WTC11 (cell line): ENCODE data around the gene JAZF1. TPM values are rescaled to one million over a fixed set of nuclear protein-coding genes. Genes with fewer than 3 reads are reported as not detected.

Experiments used
- ATAC-seq: fragments of 200-7000 bp; cut with Tn5 transposase; 2 replicates; pipeline ENCODE4 v1.10.0; 2021; ENCODE audit warnings: mild to moderate bottlenecking, moderate library complexity
- CTCF ChIA-PET: fragments of 300-600 bp; sonication (Branson Sonifier 250); formaldehyde crosslinking; loops from one replicate; lab custom pipeline; 2021; ENCODE audit warnings: antibody characterized with exemption; lab: Charles Lee
- POLR2A ChIA-PET: fragments of 350-600 bp; sonication (Branson Sonifier 250); formaldehyde crosslinking; loops from one replicate; lab custom pipeline; 2021; ENCODE audit warnings: antibody characterized with exemption; lab: Charles Lee
- DNase-seq: peaks from one replicate; pipeline ENCODE4 v3.0.0; 2021; ENCODE audit warnings: low spot score
- H3K27ac Mint-ChIP-seq: 2 replicates; pipeline ENCODE4 v1.8.0; 2021; ENCODE audit warnings: mixed read lengths
- H3K27me3 Mint-ChIP-seq: 2 replicates; pipeline ENCODE4 v1.8.0; 2021; ENCODE audit warnings: low read depth, mild to moderate bottlenecking, moderate library complexity, mixed read lengths
- H3K36me3 Mint-ChIP-seq: 2 replicates; pipeline ENCODE4 v1.8.0; 2021; ENCODE audit warnings: mixed read lengths
- H3K4me1 Mint-ChIP-seq: 2 replicates; pipeline ENCODE4 v1.8.0; 2022; ENCODE audit warnings: mixed read lengths
- H3K4me3 Mint-ChIP-seq: 2 replicates; pipeline ENCODE4 v1.8.0; 2021; ENCODE audit warnings: mild to moderate bottlenecking, moderate library complexity, mixed read lengths
- H3K9me3 Mint-ChIP-seq: 2 replicates; pipeline ENCODE4 v1.8.0; 2021; ENCODE audit warnings: mixed read lengths
- AFF4 ChIP-seq: sonication (generic); formaldehyde crosslinking; IDR thresholded peaks from 2 replicates; pipeline ENCODE4 v1.8.1; 2023; ENCODE audit warnings: mild to moderate bottlenecking, missing genetic modification reagents, borderline replicate concordance
- ATF1 ChIP-seq: sonication (generic); formaldehyde crosslinking; IDR thresholded peaks from 2 replicates; pipeline ENCODE4 v1.8.1; 2023; ENCODE audit warnings: mild to moderate bottlenecking, moderate library complexity, missing genetic modification reagents
- CBFB ChIP-seq: sonication (generic); formaldehyde crosslinking; IDR thresholded peaks from 2 replicates; pipeline ENCODE4 v1.8.1; 2022; ENCODE audit warnings: mild to moderate bottlenecking, low read depth, missing genetic modification reagents
- CREM ChIP-seq: sonication (generic); formaldehyde crosslinking; IDR thresholded peaks from 2 replicates; pipeline ENCODE4 v1.8.1; 2022; ENCODE audit warnings: mild to moderate bottlenecking, missing genetic modification reagents, moderate library complexity
- FOXK1 ChIP-seq: sonication (generic); formaldehyde crosslinking; IDR thresholded peaks from 2 replicates; pipeline ENCODE4 v1.8.0; 2022; ENCODE audit warnings: mild to moderate bottlenecking, moderate library complexity, missing genetic modification reagents
- GTF2I ChIP-seq: fragments of 250-450 bp; sonication (Bioruptor Pico); conservative IDR thresholded peaks from 2 replicates; pipeline ENCODE4 v1.4.0; 2021; ENCODE audit warnings: mild to moderate bottlenecking
- MYBL2 ChIP-seq: sonication (generic); formaldehyde crosslinking; IDR thresholded peaks from 2 replicates; pipeline ENCODE4 v1.8.1; 2023; ENCODE audit warnings: mild to moderate bottlenecking, moderate library complexity, missing genetic modification reagents
- NFYB ChIP-seq: sonication (generic); formaldehyde crosslinking; conservative IDR thresholded peaks from 2 replicates; pipeline ENCODE4 v1.8.0; 2022; ENCODE audit warnings: low read depth, missing genetic modification reagents
- PRRX2 ChIP-seq: fragments of 250-450 bp; sonication (Bioruptor Pico); IDR thresholded peaks from 2 replicates; pipeline ENCODE4 v1.8.0; 2021; ENCODE audit warnings: mild to moderate bottlenecking
- SMAD4 ChIP-seq: sonication (generic); formaldehyde crosslinking; IDR thresholded peaks from 2 replicates; pipeline ENCODE4 v1.8.0; 2022; ENCODE audit warnings: mild to moderate bottlenecking, missing genetic modification reagents
- SOX15 ChIP-seq: fragments of 250-450 bp; sonication (Bioruptor Pico); IDR thresholded peaks from 2 replicates; pipeline ENCODE4 v1.9.0; 2021; ENCODE audit warnings: mild to moderate bottlenecking
- ZNF423 ChIP-seq: fragments of 250-450 bp; sonication (Bioruptor Pico); IDR thresholded peaks from 2 replicates; pipeline ENCODE4 v2.1.2; 2022; ENCODE audit warnings: mild to moderate bottlenecking, moderate library complexity
- ZNF532 ChIP-seq: fragments of 250-450 bp; sonication (Bioruptor Pico); IDR thresholded peaks from 2 replicates; pipeline ENCODE4 v1.9.0; 2021; ENCODE audit warnings: mild to moderate bottlenecking, borderline replicate concordance
- total RNA-seq: library from RNA; stranded (reverse); gene quantifications from 3 replicates; pipeline ENCODE4 v1.2.3, GENCODE V29; 2021
- TF ChIP-seq, protein P1 (sequence below): sonication (generic); formaldehyde crosslinking; IDR thresholded peaks from 2 replicates; pipeline ENCODE4 v1.8.1; 2022; ENCODE audit warnings: mild to moderate bottlenecking, moderate library complexity, missing genetic modification reagents
- TF ChIP-seq, protein P2 (sequence below): sonication (generic); formaldehyde crosslinking; IDR thresholded peaks from 2 replicates; pipeline ENCODE4 v1.8.0; 2022; ENCODE audit warnings: mild to moderate bottlenecking, missing genetic modification reagents

JAZF1 gene
- total RNA-seq, 1 experiment from 2014 or later = 19.0 TPM

- H3K36me3 Mint-ChIP-seq = peaks cover 13% of the 10 kb centered on the region
- no peak for DNase-seq
- no peak overlapping the region for H3K4me3 Mint-ChIP-seq
- peaks cover 47% of the 10 kb centered on the region for H3K4me1 Mint-ChIP-seq
- no peaks in the 10 kb centered on the region; the same call in 1 of the 2 replicates for H3K27me3 Mint-ChIP-seq
- TF ChIP-seq PRRX2 (CRISPR knock-in tag) = no peak
- TF ChIP-seq SMAD4 (CRISPR knock-in tag) = no peak
- no peak for TF ChIP-seq FOXK1
- TF ChIP-seq, protein P1, sequence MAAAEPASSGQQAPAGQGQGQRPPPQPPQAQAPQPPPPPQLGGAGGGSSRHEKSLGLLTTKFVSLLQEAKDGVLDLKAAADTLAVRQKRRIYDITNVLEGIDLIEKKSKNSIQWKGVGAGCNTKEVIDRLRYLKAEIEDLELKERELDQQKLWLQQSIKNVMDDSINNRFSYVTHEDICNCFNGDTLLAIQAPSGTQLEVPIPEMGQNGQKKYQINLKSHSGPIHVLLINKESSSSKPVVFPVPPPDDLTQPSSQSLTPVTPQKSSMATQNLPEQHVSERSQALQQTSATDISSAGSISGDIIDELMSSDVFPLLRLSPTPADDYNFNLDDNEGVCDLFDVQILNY (CRISPR knock-in tag) = no peak
- TF ChIP-seq, protein P2, sequence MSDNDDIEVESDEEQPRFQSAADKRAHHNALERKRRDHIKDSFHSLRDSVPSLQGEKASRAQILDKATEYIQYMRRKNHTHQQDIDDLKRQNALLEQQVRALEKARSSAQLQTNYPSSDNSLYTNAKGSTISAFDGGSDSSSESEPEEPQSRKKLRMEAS (CRISPR knock-in tag) = no peak
- no peak for TF ChIP-seq ZNF532 (CRISPR knock-in tag)
- TF ChIP-seq NFYB (CRISPR knock-in tag) = no peak
- TF ChIP-seq, all 79 proteins: peak for 0
- peak overlapping the region; percentile 24; the same call in 1 of the 2 replicates for H3K27ac Mint-ChIP-seq
- no peak for ATAC-seq
- POLR2A ChIA-PET = no interaction called here
- CTCF ChIA-PET = interaction anchor here (0.7 to 3.6 kb wide), 15 partner anchors 10 to 724 kb away, joined by 3 to 17 read pairs (median 4); no protein-coding TSS in a partner anchor
- peaks cover 10% of the 10 kb centered on the region for H3K9me3 Mint-ChIP-seq
Observed at GRCh38 chr7:27920281-27920946, 260.2 kb downstream of the JAZF1 start.

- no peak for DNase-seq
- POLR2A ChIA-PET = no interaction called here
- H3K9me3 Mint-ChIP-seq = peaks cover 10% of the 10 kb centered on the region
- TF ChIP-seq CREM (CRISPR knock-in tag) = no peak
- TF ChIP-seq AFF4 (CRISPR knock-in tag) = no peak
- TF ChIP-seq ZNF423 (CRISPR knock-in tag) = no peak
- TF ChIP-seq ATF1 (CRISPR knock-in tag) = no peak
- no peak for TF ChIP-seq GTF2I (CRISPR knock-in tag)
- TF ChIP-seq MYBL2 (CRISPR knock-in tag) = no peak
- no peak for TF ChIP-seq SOX15 (CRISPR knock-in tag)
- no peak for TF ChIP-seq CBFB
- TF ChIP-seq, all 79 proteins: peak for 0
- Mint-ChIP-seq H3K36me3 (peaks cover 13% of the 10 kb centered on the region), H3K27me3 (no peaks in the 10 kb centered on the region), H3K4me1 (peaks cover 56% of the 10 kb centered on the region), H3K27ac (no peak overlapping the region), H3K4me3 (no peak overlapping the region)
- CTCF ChIA-PET = interaction anchor here (1.8 to 3.6 kb wide), 2 partner anchors 144 to 722 kb away, joined by 5 to 17 read pairs; no protein-coding TSS in a partner anchor
- ATAC-seq = no peak
Observed at GRCh38 chr7:27918503-27918902, 262.1 kb downstream of the JAZF1 start.
